Measurements from ENCODE around the gene SLC7A11. TPM values are rescaled to one million over a fixed set of nuclear protein-coding genes. Genes with fewer than 3 reads are reported as not detected.

The SLC7A11 gene
- polyA plus RNA-seq (2013, experiment 1 of 2) = 23.6 TPM
- polyA plus RNA-seq (2013, experiment 2 of 2) = 23.4 TPM

GRCh38 chr4:138242076-138242833 lies at the start of gene SLC7A11:
Gene SLC7A11, minus strand, starts transcription at chr4:138242349. Its CDS starts 280 bp downstream, at chr4:138242069.
- peak within 1 kb of the TSS; percentile 80 for H3K4me3 ChIP-seq (ENCODE audit: low read length)
- peaks cover 1% of the 10 kb centered on the region for H3K79me1 ChIP-seq (ENCODE audit: low read length)
- peaks cover 24% of the 10 kb centered on the region for H3K79me2 ChIP-seq (ENCODE audit: control insufficient read depth, insufficient read depth, low read length)
- H2AK5ac ChIP-seq (ENCODE audit: low read length) = no peak within 1 kb of the TSS
- peak; percentile 99 for DNase-seq
- H3K9ac ChIP-seq (ENCODE audit: low read length) = peak within 1 kb of the TSS; percentile 76
- H2BK15ac ChIP-seq (replicated peaks; ENCODE audit: low read depth) = no peak within 1 kb of the TSS
- no CpG with 5 or more reads among the region's 12 CpGs for WGBS (ENCODE audit: extremely low coverage, insufficient coverage, low lambda C conversion rate)
- H3K4me2 ChIP-seq (ENCODE audit: low read length) = peak within 1 kb of the TSS; percentile 54
- H4K5ac ChIP-seq (ENCODE audit: low read length) = no peak within 1 kb of the TSS
- peak within 1 kb of the TSS; percentile 77 for H3K4ac ChIP-seq (ENCODE audit: low read depth, low read length)
- H3K4me1 ChIP-seq (ENCODE audit: control insufficient read depth, low read depth, low read length) = no peaks in the 10 kb centered on the region
- H3K23ac ChIP-seq (ENCODE audit: low read length) = peak within 1 kb of the TSS; percentile 81
- H2BK120ac ChIP-seq (ENCODE audit: low read depth, low read length) = peak within 1 kb of the TSS; percentile 36
- peak within 1 kb of the TSS; percentile 74 for H3K27ac ChIP-seq (ENCODE audit: low read depth, low read length)
- peak within 1 kb of the TSS; percentile 62 for H2BK5ac ChIP-seq (ENCODE audit: low read length)
- H3K56ac ChIP-seq (ENCODE audit: low read length) = peak within 1 kb of the TSS; percentile 96
- H3K18ac ChIP-seq (ENCODE audit: low read length) = peak within 1 kb of the TSS; percentile 25
- H4K8ac ChIP-seq (ENCODE audit: low read depth, low read length) = no peak within 1 kb of the TSS
- H3K36me3 ChIP-seq (ENCODE audit: control insufficient read depth, insufficient read depth, low read length) = no peaks in the 10 kb centered on the region
- H3K27me3 ChIP-seq (ENCODE audit: insufficient read depth, low read length, poor library complexity) = no peaks in the 10 kb centered on the region

GRCh38 chr4:138291431-138291830 lies 49.3 kb upstream of the SLC7A11 start:
- Histone ChIP-seq H3K27ac (ENCODE audit: low read depth, low read length) (no peak overlapping the region), H3K4ac (ENCODE audit: low read depth, low read length) (no peak overlapping the region), H4K5ac (ENCODE audit: low read length) (no peak overlapping the region), H3K56ac (ENCODE audit: low read length) (no peak overlapping the region), H3K9ac (ENCODE audit: low read length) (no peak overlapping the region), H2BK15ac (replicated peaks; ENCODE audit: low read depth) (no peak overlapping the region), H3K27me3 (ENCODE audit: insufficient read depth, low read length, poor library complexity) (no peaks in the 10 kb centered on the region), H3K36me3 (ENCODE audit: control insufficient read depth, insufficient read depth, low read length) (no peaks in the 10 kb centered on the region), H3K18ac (ENCODE audit: low read length) (no peak overlapping the region), H2BK5ac (ENCODE audit: low read length) (no peak overlapping the region), H3K79me2 (ENCODE audit: control insufficient read depth, insufficient read depth, low read length) (no peaks in the 10 kb centered on the region), H2AK5ac (ENCODE audit: low read length) (no peak overlapping the region), H3K23ac (ENCODE audit: low read length) (no peak overlapping the region), H2BK120ac (ENCODE audit: low read depth, low read length) (no peak overlapping the region), H4K8ac (ENCODE audit: low read depth, low read length) (no peak overlapping the region), H3K4me1 (ENCODE audit: control insufficient read depth, low read depth, low read length) (no peaks in the 10 kb centered on the region), H3K4me3 (ENCODE audit: low read length) (no peak overlapping the region), H3K79me1 (ENCODE audit: low read length) (no peaks in the 10 kb centered on the region), H3K4me2 (ENCODE audit: low read length) (no peak overlapping the region)
- no CpG with 5 or more reads among the region's 3 CpGs for WGBS (ENCODE audit: extremely low coverage, insufficient coverage, low lambda C conversion rate)
- DNase-seq = no peak

GRCh38 chr4:138290805-138291204 lies 48.7 kb upstream of the SLC7A11 start:
- H2BK120ac ChIP-seq (ENCODE audit: low read depth, low read length) = no peak overlapping the region
- no peak overlapping the region for H3K27ac ChIP-seq (ENCODE audit: low read depth, low read length)
- no peaks in the 10 kb centered on the region for H3K27me3 ChIP-seq (ENCODE audit: insufficient read depth, low read length, poor library complexity)
- H2BK15ac ChIP-seq (replicated peaks; ENCODE audit: low read depth) = no peak overlapping the region
- H3K9ac ChIP-seq (ENCODE audit: low read length) = no peak overlapping the region
- no peak overlapping the region for H4K8ac ChIP-seq (ENCODE audit: low read depth, low read length)
- no peak overlapping the region for H3K4me3 ChIP-seq (ENCODE audit: low read length)
- H3K4me2 ChIP-seq (ENCODE audit: low read length) = no peak overlapping the region
- no peaks in the 10 kb centered on the region for H3K4me1 ChIP-seq (ENCODE audit: control insufficient read depth, low read depth, low read length)
- H3K18ac ChIP-seq (ENCODE audit: low read length) = no peak overlapping the region
- H3K79me1 ChIP-seq (ENCODE audit: low read length) = no peaks in the 10 kb centered on the region
- WGBS (ENCODE audit: extremely low coverage, insufficient coverage, low lambda C conversion rate) = no CpG with 5 or more reads among the region's 2 CpGs
- H3K79me2 ChIP-seq (ENCODE audit: control insufficient read depth, insufficient read depth, low read length) = no peaks in the 10 kb centered on the region
- no peak overlapping the region for H3K4ac ChIP-seq (ENCODE audit: low read depth, low read length)
- no peak overlapping the region for H3K56ac ChIP-seq (ENCODE audit: low read length)
- no peaks in the 10 kb centered on the region for H3K36me3 ChIP-seq (ENCODE audit: control insufficient read depth, insufficient read depth, low read length)
- no peak for DNase-seq
- no peak overlapping the region for H2BK5ac ChIP-seq (ENCODE audit: low read length)
- H3K23ac ChIP-seq (ENCODE audit: low read length) = no peak overlapping the region
- H4K5ac ChIP-seq (ENCODE audit: low read length) = no peak overlapping the region
- H2AK5ac ChIP-seq (ENCODE audit: low read length) = no peak overlapping the region

GRCh38 chr4:138279286-138279685 lies 37.1 kb upstream of the SLC7A11 start:
- Histone ChIP-seq H3K9ac (ENCODE audit: low read length) (no peak overlapping the region), H2BK120ac (ENCODE audit: low read depth, low read length) (no peak overlapping the region), H2BK5ac (ENCODE audit: low read length) (no peak overlapping the region), H3K79me2 (ENCODE audit: control insufficient read depth, insufficient read depth, low read length) (no peaks in the 10 kb centered on the region), H3K27me3 (ENCODE audit: insufficient read depth, low read length, poor library complexity) (no peaks in the 10 kb centered on the region), H3K18ac (ENCODE audit: low read length) (no peak overlapping the region), H3K36me3 (ENCODE audit: control insufficient read depth, insufficient read depth, low read length) (no peaks in the 10 kb centered on the region), H3K4me1 (ENCODE audit: control insufficient read depth, low read depth, low read length) (no peaks in the 10 kb centered on the region), H4K8ac (ENCODE audit: low read depth, low read length) (no peak overlapping the region), H3K23ac (ENCODE audit: low read length) (no peak overlapping the region), H3K79me1 (ENCODE audit: low read length) (no peaks in the 10 kb centered on the region), H3K4ac (ENCODE audit: low read depth, low read length) (no peak overlapping the region), H2AK5ac (ENCODE audit: low read length) (no peak overlapping the region), H3K4me2 (ENCODE audit: low read length) (no peak overlapping the region), H3K4me3 (ENCODE audit: low read length) (no peak overlapping the region), H3K56ac (ENCODE audit: low read length) (no peak overlapping the region), H2BK15ac (replicated peaks; ENCODE audit: low read depth) (no peak overlapping the region), H4K5ac (ENCODE audit: low read length) (no peak overlapping the region), H3K27ac (ENCODE audit: low read depth, low read length) (no peak overlapping the region)
- WGBS (ENCODE audit: extremely low coverage, insufficient coverage, low lambda C conversion rate) = no CpG with 5 or more reads among the region's 3 CpGs
- no peak for DNase-seq

- no peak overlapping the region for H2BK120ac ChIP-seq (ENCODE audit: low read depth, low read length)
- no peak overlapping the region for H3K4me2 ChIP-seq (ENCODE audit: low read length)
- H4K8ac ChIP-seq (ENCODE audit: low read depth, low read length) = no peak overlapping the region
- no peak overlapping the region for H3K27ac ChIP-seq (ENCODE audit: low read depth, low read length)
- H2BK5ac ChIP-seq (ENCODE audit: low read length) = no peak overlapping the region
- no peak overlapping the region for H3K56ac ChIP-seq (ENCODE audit: low read length)
- no peaks in the 10 kb centered on the region for H3K4me1 ChIP-seq (ENCODE audit: control insufficient read depth, low read depth, low read length)
- DNase-seq = no peak
- H3K9ac ChIP-seq (ENCODE audit: low read length) = no peak overlapping the region
- no CpG with 5 or more reads among the region's 2 CpGs for WGBS (ENCODE audit: extremely low coverage, insufficient coverage, low lambda C conversion rate)
- no peak overlapping the region for H3K18ac ChIP-seq (ENCODE audit: low read length)
- H3K23ac ChIP-seq (ENCODE audit: low read length) = no peak overlapping the region
- no peak overlapping the region for H4K5ac ChIP-seq (ENCODE audit: low read length)
- no peaks in the 10 kb centered on the region for H3K36me3 ChIP-seq (ENCODE audit: control insufficient read depth, insufficient read depth, low read length)
- H3K4ac ChIP-seq (ENCODE audit: low read depth, low read length) = no peak overlapping the region
- no peaks in the 10 kb centered on the region for H3K79me1 ChIP-seq (ENCODE audit: low read length)
- no peak overlapping the region for H2AK5ac ChIP-seq (ENCODE audit: low read length)
- H3K27me3 ChIP-seq (ENCODE audit: insufficient read depth, low read length, poor library complexity) = no peaks in the 10 kb centered on the region
- H3K79me2 ChIP-seq (ENCODE audit: control insufficient read depth, insufficient read depth, low read length) = no peaks in the 10 kb centered on the region
- no peak overlapping the region for H3K4me3 ChIP-seq (ENCODE audit: low read length)
- no peak overlapping the region for H2BK15ac ChIP-seq (replicated peaks; ENCODE audit: low read depth)
Measured at GRCh38 chr4:138277133-138277532, 35.0 kb upstream of the SLC7A11 start.

Data from mesendoderm (in vitro differentiated cells).